ENCODE results near the gene PIGT. TPM values are rescaled to one million over a fixed set of nuclear protein-coding genes. Genes with fewer than 3 reads are reported as not detected.

PIGT gene
- polyA plus RNA-seq, 2 of the 4 experiments (the other 2 are of a cell fraction): 60.3 to 66.2 TPM

GRCh38 chr20:45452772-45453691 is 37.1 kb downstream of the PIGT start:
- ATAC-seq (no peak), DNase-seq (ENCODE audit: low read depth in 1 of 2, low spot score in 1 of 2) (no peak), FAIRE-seq (no peak)
- H3K4me2 ChIP-seq: no peak overlapping the region
- no peak overlapping the region for H3K27ac ChIP-seq
- TF ChIP-seq RNF2 (IDR thresholded peaks at IDR 0.05; ENCODE audit: borderline replicate concordance, low read depth) (no peak), RCOR1 (IDR thresholded peaks at IDR 0.05; ENCODE audit: low read depth, low read length) (no peak), HEYL (CRISPR knock-in tag; IDR thresholded peaks at IDR 0.05) (no peak), POLR2AphosphoS2 (conservative IDR thresholded peaks at IDR 0.05; ENCODE audit: low read length) (no peak), HOXA7 (CRISPR knock-in tag; IDR thresholded peaks at IDR 0.05) (no peak), FOSB (CRISPR knock-in tag; IDR thresholded peaks at IDR 0.05) (no peak), RAD21 (conservative IDR thresholded peaks at IDR 0.05 in 1 of 2, IDR thresholded peaks at IDR 0.05 in 1 of 2) (no peak), ZC3H11A (IDR thresholded peaks at IDR 0.05) (no peak), MAFK (IDR thresholded peaks at IDR 0.05; ENCODE audit: partially characterized antibody) (no peak), EP300 (IDR thresholded peaks at IDR 0.05) (no peak), RFX5 (IDR thresholded peaks at IDR 0.05) (no peak), SMC3 (IDR thresholded peaks at IDR 0.05) (no peak), BCL3 (IDR thresholded peaks at IDR 0.05) (no peak), ELK1 (IDR thresholded peaks at IDR 0.05; ENCODE audit: low read depth, low read length) (no peak), HDAC2 (IDR thresholded peaks at IDR 0.05) (no peak)
- TF ChIP-seq, protein P1, sequence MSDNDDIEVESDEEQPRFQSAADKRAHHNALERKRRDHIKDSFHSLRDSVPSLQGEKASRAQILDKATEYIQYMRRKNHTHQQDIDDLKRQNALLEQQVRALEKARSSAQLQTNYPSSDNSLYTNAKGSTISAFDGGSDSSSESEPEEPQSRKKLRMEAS (IDR thresholded peaks at IDR 0.05): no peak
- TF ChIP-seq, protein P2, sequence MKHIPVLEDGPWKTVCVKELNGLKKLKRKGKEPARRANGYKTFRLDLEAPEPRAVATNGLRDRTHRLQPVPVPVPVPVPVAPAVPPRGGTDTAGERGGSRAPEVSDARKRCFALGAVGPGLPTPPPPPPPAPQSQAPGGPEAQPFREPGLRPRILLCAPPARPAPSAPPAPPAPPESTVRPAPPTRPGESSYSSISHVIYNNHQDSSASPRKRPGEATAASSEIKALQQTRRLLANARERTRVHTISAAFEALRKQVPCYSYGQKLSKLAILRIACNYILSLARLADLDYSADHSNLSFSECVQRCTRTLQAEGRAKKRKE (CRISPR knock-in tag; IDR thresholded peaks at IDR 0.05; ENCODE audit: low read depth): no peak
- no peaks in the 10 kb centered on the region for H3K4me1 ChIP-seq
- ChIA-PET CTCF (interaction anchor here (0.6 to 11.9 kb wide), 16 partner anchors 8 to 409 kb away, joined by 3 to 111 read pairs (median 4); partner anchors contain the start of gene SYS1), POLR2A (no interaction called here)
- 33% methylated on average over 4 of the region's 4 CpGs for WGBS (ENCODE audit: missing lambda C conversion rate)
- no peak overlapping the region for H3K4me3 ChIP-seq
- H3K9me3 ChIP-seq: no peaks in the 10 kb centered on the region

DNA sequence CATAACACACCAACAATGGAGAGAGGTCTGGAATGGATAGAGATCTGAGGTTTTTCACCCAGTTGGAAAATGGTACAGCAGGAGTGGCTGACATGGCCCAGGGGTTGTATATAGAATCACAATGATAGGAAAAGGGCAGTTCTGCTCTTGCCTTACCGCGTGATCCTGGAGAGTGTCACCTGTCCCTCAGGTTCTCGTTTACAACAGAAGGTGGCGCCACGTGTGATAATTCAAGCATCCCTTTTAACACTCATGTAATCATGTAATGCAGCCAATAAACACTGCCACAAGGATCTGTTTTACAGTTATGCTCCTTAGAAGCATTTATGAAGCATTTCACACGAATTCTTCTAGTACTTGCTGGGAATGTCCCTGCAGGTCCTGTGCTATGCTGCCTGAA is 40.7 kb downstream of the PIGT start:
- H3K9me3 ChIP-seq: no peaks in the 10 kb centered on the region
- H3K4me1 ChIP-seq: no peaks in the 10 kb centered on the region
- 15% methylated on average over 6 of the region's 6 CpGs for WGBS (ENCODE audit: missing lambda C conversion rate)
- ChIA-PET POLR2A (no interaction called here), CTCF (interaction anchor here (2.1 to 8.0 kb wide), 2 partner anchors 136 to 315 kb away, joined by 7 to 77 read pairs; no protein-coding TSS in a partner anchor)
- H3K27ac ChIP-seq: no peak overlapping the region
- ATAC-seq (peak; percentile 60 to 78; a peak in 4 of 6 replicates), FAIRE-seq (no peak), DNase-seq (ENCODE audit: low read depth in 1 of 2, low spot score in 1 of 2) (peak in 1 of 2 experiments; percentile 42)
- H3K4me2 ChIP-seq: no peak overlapping the region
- TF ChIP-seq RAD21 (conservative IDR thresholded peaks at IDR 0.05 in 1 of 2, IDR thresholded peaks at IDR 0.05 in 1 of 2): peak in 1 of 2 experiments; percentile 17; a peak in 1 of 5 replicates
- no peak for TF ChIP-seq HDAC2 (IDR thresholded peaks at IDR 0.05)
- peak; percentile 22; the same call in 2 of the 3 replicates for TF ChIP-seq CTCF (IDR thresholded peaks at IDR 0.05)
- TF ChIP-seq USF2 (IDR thresholded peaks at IDR 0.05): peak; percentile 13; the same call in 1 of the 2 replicates
- TF ChIP-seq HES2 (IDR thresholded peaks at IDR 0.05): no peak
- peak; percentile 31; the same call in 2 of the 3 replicates for TF ChIP-seq SMC3 (IDR thresholded peaks at IDR 0.05)
- no peak overlapping the region for H3K4me3 ChIP-seq

Measured in A549 (cell line).